GM21423 (cell line): ENCODE measurements around the gene HEATR1.
A peak's percentile ranks its signal among the peaks of the same experiment; 100 is the strongest.
"Not testable (repeated sequence)": the region's sequence is repeated elsewhere in the genome, so short reads cannot be mapped to it uniquely, and the experiment has no call there.

Experiments
- ATAC-seq: cut with Tn5 transposase; IDR thresholded peaks from one replicate; pipeline ENCODE4 v1.9.1; 2021; ENCODE audit warnings: mild to moderate bottlenecking, moderate library complexity; ENCODE audit not compliant: unreplicated experiment

HEATR1 gene

DNA sequence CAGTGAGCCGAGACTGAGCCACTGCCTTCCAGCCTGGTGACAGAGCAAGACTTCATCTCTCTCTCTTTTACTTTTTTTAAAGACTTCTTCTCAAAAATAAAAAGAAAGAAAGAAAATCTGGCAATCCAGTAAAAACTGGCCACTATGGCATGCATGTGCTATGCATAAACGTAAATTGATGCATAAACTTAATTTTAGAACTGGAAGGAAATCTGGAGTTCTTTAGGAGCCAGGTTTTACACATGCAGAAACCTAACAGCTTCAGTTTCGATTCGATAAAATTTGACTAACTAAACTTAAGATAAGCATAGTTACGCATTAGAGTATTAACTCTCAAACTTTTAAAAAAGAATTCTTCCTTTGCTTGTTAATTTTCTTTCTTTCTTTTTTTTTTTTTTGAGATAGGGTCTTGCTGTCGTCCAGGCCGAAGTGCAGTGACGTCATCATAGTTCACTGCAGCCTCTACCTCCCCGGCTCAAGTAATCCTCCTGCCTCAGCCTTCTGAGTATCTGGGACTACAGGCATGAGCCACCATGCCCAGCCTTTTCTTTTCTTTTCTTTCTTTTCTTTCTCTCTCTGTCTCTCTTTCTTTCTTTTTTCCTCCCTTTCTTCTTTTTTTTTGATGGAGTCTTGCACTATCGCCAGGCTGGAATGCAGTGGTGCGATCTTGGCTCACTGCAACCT is 92.4 kb downstream of the HEATR1 start:
- no peak for ATAC-seq

DNA sequence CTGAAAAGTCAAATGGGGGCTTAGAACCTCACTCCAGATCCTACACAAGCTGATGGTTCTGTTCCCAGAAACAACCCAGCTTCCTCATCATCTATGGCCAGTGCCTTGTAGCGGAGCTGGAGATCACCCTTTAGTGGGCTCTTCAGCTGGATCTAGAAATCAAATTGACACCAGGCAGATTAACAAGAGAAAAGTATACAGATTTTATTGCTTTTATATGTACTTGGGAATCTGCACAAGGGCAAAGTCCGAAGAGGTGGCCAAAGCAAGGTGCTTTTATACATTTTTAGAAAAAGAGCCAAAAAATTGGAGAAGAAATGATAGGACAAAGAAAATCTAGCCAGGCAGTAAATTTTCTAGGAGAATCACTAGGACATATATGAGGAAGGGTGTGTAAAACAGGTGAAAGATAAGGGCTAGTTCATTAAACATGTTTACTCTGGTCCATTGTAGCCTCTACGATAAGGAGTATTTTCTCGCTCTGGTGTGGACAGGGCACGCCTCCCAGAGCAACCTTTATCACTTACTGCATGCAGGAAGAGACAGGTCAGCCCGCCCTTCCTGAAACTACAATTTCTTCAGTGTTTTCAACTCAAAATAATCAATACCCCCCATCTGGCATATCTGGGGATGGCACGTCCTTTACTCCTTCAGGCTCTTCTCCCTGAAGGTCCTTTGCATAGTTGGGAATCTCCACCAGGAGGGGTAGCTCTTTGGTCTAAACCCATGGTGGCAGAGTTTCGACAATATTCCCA is 94.5 kb downstream of the HEATR1 start:
- no peak for ATAC-seq

DNA sequence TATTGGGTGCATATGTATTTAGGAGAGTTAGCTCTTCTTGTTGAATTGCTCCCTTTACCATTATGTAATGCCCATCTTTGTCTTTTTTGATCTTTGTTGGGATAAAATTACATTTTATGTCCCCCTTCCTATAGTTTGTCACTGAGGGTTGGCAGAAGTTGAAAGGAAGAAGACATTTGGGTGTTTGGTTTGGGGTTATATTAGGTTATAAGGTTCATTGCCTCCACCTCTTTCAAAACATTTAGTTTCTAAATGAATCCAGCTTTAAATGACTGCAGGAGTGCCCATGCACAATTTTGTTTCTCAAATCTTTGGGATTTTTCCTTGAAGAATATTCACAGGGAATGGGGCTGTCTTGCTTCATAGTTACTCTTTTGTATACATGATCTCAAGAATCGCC is 95.1 kb downstream of the HEATR1 start:
- no peak for ATAC-seq

DNA sequence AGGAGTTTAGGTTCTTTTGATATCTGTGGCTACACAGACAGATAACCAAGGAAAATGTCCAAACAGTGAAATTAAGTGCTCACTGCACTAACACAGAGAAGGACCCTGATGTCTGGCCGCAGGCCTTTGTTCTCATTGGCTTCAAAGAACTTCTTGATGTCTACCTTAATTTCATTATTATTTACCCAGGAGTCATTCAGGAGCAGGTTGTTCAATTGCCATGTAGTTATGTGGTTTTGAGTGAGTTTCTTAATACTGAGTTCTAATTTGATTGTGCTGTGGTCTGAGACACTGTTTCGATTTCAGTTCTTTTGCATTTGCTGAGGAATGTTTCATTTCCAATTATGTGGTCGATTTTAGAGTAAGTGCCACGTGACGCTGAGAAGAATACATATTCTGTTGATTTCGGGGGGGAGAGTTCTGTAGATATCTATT is 95.7 kb downstream of the HEATR1 start:
- peak; percentile 48 for ATAC-seq

DNA sequence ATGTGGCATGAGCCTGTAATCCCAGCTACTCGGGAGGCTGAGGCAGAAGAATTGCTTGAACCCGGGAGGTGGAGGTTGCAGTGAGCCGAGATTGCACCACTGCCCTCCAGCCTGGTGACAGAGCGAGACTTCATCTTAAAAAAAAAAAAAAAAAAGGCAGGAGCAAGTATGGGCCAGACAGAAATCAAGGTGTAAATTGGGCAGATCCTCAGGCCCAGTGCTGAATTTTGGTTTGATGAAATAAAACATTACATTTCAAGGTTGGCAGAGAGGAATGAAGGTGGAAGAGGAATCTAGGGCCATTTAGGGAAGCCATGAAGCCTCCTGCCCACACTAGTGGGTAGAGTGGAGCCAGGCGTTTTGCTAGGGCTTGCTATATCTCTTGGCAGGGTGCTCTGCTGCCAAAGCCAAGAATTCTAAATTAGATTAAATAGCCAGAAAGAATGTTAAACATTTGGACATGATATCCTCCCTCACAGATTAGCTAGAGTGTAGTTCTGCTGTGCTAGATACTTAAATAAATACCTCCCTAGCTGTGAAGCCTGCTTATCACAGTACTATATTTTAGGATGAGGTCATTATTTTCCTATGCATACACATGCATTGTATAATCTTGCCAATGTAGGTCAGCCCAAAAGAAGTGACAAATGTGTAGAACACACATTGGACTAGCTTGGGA is 97.2 kb downstream of the HEATR1 start:
- ATAC-seq: no peak

- not testable (repeated sequence) for ATAC-seq
Measured at GRCh38 chr1:236504338-236504737, 100.0 kb downstream of the HEATR1 start.

GRCh38 chr1:236502972-236503639 is 101.2 kb downstream of the HEATR1 start:
- ATAC-seq: no peak

- no peak for ATAC-seq
Measured at GRCh38 chr1:236502579-236502971, 101.7 kb downstream of the HEATR1 start.

GRCh38 chr1:236501093-236501492 is 103.2 kb downstream of the HEATR1 start:
- no peak for ATAC-seq
